Measurements from ENCODE around the gene STXBP5. TPM values are rescaled to one million over a fixed set of nuclear protein-coding genes. Genes with fewer than 3 reads are reported as not detected.

Gene STXBP5
- total RNA-seq, 4 donors from 2014 or later: 18.1 to 22.1 (median 20.0) TPM

DNA sequence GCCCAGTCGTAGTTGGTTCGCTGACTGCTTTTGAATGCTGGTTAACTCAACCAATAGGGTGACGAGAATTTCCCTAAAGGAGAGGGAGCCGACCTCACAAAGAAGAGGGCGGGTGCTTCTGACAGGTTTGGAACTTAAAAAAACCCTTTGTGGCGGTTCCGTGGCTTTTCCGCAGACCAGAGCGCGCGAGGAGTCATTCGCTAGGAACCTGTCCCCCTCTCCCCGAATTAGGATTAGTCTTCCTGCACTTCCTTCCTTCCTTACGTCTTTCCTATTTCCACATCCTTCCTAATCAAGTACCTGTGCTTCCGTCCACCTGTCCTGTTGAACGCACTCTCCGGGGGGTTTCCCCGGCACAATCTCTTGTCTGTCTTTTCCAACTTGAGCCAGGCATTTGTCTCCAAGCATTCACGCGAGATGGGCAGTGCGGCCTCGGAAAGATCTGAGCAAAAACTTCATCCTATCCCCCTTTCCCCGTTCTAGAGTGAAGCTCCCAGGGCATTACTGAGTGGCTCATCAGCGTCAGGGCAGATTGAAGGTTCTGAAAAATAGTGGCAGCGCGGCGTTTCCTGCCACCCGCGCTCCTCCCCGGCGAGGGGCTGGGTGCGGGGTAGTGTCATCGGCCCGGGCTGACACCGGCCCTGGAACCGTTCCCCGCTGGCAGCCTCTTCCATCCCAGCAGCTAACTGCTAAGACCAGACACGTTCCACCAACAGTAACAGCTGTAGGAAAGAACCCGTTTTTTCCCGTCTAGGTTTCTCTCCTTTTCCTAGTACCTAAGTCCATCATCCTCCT lies 1.5 kb upstream of the STXBP5 start:
- H3K27me3 ChIP-seq: no peaks in the 10 kb centered on the region
- DNase-seq (ENCODE audit: extremely low spot score): peak; percentile 94
- no peaks in the 10 kb centered on the region for H3K9me3 ChIP-seq
- intact Hi-C loops (cut with DNase I): loop anchor here (10.0 kb wide), 1 partner anchor 658 kb away; the partner anchor contains the start of gene RAB32
- H3K4me3 ChIP-seq: peak overlapping the region; percentile 83 to 97 (median 88)
- TF ChIP-seq, protein P1, sequence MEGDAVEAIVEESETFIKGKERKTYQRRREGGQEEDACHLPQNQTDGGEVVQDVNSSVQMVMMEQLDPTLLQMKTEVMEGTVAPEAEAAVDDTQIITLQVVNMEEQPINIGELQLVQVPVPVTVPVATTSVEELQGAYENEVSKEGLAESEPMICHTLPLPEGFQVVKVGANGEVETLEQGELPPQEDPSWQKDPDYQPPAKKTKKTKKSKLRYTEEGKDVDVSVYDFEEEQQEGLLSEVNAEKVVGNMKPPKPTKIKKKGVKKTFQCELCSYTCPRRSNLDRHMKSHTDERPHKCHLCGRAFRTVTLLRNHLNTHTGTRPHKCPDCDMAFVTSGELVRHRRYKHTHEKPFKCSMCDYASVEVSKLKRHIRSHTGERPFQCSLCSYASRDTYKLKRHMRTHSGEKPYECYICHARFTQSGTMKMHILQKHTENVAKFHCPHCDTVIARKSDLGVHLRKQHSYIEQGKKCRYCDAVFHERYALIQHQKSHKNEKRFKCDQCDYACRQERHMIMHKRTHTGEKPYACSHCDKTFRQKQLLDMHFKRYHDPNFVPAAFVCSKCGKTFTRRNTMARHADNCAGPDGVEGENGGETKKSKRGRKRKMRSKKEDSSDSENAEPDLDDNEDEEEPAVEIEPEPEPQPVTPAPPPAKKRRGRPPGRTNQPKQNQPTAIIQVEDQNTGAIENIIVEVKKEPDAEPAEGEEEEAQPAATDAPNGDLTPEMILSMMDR (IDR thresholded peaks at IDR 0.05): no peak
- TF ChIP-seq POLR2A (IDR thresholded peaks at IDR 0.05; ENCODE audit: low read depth): no peak
- peak; percentile 74 to 80 for TF ChIP-seq POLR2AphosphoS5 (IDR thresholded peaks at IDR 0.05)
- TF ChIP-seq EP300 (IDR thresholded peaks at IDR 0.05): no peak
- under 1% methylated on average over 31 of the region's 40 CpGs for WGBS
- H3K36me3 ChIP-seq: no peaks in the 10 kb centered on the region
- H3K27ac ChIP-seq (replicated peaks in 1 of 4): peak overlapping the region; percentile 94 to 98 (median 95)
- peaks cover 0 to 33% (median 24%) of the 10 kb centered on the region in 4 donors for H3K4me1 ChIP-seq

DNA sequence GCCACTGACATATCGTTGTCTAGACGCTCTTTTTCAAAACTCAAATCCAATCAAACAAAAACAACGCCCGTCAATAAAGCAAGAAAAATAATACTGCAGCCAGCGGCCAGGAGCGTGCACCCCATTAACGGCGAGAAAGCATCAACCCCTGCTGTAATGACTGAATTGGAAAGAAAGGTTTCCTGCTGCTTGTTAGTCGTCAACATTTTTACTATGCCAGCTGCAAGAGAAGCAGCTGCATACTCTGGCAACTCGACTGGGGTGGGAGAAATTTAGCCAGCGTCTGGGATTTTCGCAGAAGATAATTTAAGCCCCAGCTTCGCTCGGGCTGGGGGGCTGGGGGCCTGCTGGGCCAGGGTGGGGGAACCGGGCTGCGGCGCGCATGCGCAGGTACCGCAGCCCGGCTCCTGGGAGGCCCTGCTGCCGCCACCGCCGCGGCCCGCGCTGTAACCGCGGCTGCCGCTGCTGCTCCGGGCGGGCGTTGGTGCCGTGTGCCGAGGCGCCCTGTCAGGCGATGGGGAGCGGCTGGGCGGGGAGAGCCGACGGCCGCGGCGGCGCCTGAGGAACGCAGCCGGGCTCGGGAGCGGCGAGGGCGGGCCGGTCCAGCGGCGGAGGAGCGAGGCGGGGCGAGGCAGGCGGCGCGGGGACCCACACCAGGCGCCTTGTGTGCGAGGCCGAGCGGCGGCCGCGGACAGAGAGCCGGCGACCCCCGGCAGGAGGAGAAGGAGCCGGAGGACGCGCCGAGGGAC lies 732 bp upstream of the STXBP5 start:
- H3K4me1 ChIP-seq: peaks cover 0 to 37% (median 28%) of the 10 kb centered on the region in 4 donors
- DNase-seq (ENCODE audit: extremely low spot score): no peak
- no peaks in the 10 kb centered on the region for H3K27me3 ChIP-seq
- H3K4me3 ChIP-seq: peak overlapping the region; percentile 83 to 97 (median 88)
- no peaks in the 10 kb centered on the region for H3K9me3 ChIP-seq
- intact Hi-C loops (cut with DNase I): loop anchor here (10.0 kb wide), 1 partner anchor 659 kb away; the partner anchor contains the start of gene RAB32
- no peaks in the 10 kb centered on the region for H3K36me3 ChIP-seq
- peak overlapping the region; percentile 94 to 98 (median 95) for H3K27ac ChIP-seq (replicated peaks in 1 of 4)
- TF ChIP-seq POLR2A (IDR thresholded peaks at IDR 0.05; ENCODE audit: low read depth): no peak
- TF ChIP-seq, protein P1 (IDR thresholded peaks at IDR 0.05): no peak
- TF ChIP-seq POLR2AphosphoS5 (IDR thresholded peaks at IDR 0.05): peak; percentile 26 to 66
- WGBS: under 1% methylated on average over 28 of the region's 74 CpGs

DNA sequence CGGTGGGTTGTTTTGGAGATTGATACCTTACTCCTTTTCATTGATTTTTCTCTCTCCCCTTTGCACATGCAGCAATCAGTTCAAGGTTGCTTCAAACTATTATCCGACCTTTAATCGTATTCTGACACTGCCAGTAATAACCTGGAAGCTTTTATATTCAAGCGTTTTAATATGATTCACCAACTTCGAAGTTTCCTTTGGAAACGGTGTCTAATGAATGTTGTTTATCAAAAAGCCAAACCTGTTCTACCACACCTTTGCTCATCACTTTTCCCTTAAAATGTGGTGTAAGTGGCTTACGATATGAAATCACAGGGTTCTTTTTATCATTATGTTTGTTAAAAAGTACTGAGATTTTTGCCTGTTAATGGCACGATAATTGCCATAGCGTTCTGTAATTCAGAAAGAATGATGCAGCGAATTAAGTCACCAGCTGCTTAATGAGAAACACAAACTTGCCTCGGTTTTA lies 660 bp downstream of the STXBP5 start:
- H3K4me3 ChIP-seq: peak overlapping the region; percentile 83 to 97 (median 88)
- intact Hi-C loops (cut with DNase I): loop anchor here (10.0 kb wide), 1 partner anchor 660 kb away; the partner anchor contains the start of gene RAB32
- DNase-seq (ENCODE audit: extremely low spot score): no peak
- TF ChIP-seq EP300 (IDR thresholded peaks at IDR 0.05) (no peak), POLR2AphosphoS5 (IDR thresholded peaks at IDR 0.05) (no peak), POLR2A (IDR thresholded peaks at IDR 0.05; ENCODE audit: low read depth) (no peak)
- TF ChIP-seq, protein P1 (IDR thresholded peaks at IDR 0.05): no peak
- WGBS: 9% methylated on average over 11 of the region's 11 CpGs
- no peaks in the 10 kb centered on the region for H3K36me3 ChIP-seq
- peaks cover 4 to 37% (median 28%) of the 10 kb centered on the region in 4 donors for H3K4me1 ChIP-seq
- H3K9me3 ChIP-seq: no peaks in the 10 kb centered on the region
- H3K27ac ChIP-seq (replicated peaks in 1 of 4): peak overlapping the region; percentile 94 to 98 (median 95)
- no peaks in the 10 kb centered on the region for H3K27me3 ChIP-seq

DNA sequence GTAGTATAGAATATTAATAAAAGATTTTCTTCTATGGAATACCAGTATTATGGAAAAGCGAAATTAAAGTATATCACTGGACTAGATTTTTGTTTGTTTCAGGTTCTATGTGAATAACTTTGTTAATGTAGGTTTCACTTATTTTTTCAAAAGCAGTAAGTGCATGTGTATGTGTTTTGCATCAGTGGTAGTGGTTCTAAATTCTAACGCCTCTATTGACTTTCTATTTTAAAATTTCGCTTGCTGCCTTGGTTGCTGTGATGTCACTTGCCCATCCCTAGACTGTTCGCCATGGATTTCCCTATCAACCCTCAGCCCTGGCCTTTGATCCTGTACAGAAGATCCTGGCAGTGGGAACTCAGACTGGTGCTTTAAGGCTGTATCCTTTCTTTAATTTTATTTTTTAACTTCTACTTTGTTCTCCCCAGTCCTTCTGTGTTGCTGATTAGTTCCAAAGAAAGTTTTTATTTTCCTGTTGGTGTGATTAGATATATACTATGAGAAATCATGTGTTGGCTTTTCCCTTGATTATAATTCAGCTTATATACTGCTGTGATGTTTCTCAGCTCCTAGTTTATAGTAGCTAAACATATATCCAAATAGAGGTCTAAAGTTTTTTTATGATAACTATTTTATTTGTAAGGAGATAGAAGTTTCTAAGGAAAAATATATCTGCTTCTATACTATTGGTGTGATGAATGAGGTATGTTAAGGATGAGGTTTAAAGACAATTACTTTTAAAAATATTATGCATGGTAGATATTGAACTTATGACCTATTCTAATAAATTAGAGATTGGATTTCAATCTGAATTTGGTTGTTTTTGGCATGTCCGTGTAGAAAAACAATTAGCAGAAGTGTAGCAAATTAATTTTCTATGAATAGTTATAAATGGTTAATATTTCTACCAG lies 1.7 kb downstream of the STXBP5 start:
- intact Hi-C loops (cut with DNase I): loop anchor here (10.0 kb wide), 1 partner anchor 661 kb away; the partner anchor contains the start of gene RAB32
- Histone ChIP-seq H3K4me1 (peaks cover 4 to 37% (median 28%) of the 10 kb centered on the region in 4 donors), H3K36me3 (no peaks in the 10 kb centered on the region), H3K27ac (replicated peaks in 1 of 4) (peak overlapping the region in 2 of 4 donors; percentile 95 to 98), H3K9me3 (no peaks in the 10 kb centered on the region), H3K27me3 (no peaks in the 10 kb centered on the region), H3K4me3 (peak overlapping the region; percentile 83 to 97 (median 88))
- DNase-seq (ENCODE audit: extremely low spot score): no peak
- no peak for TF ChIP-seq POLR2AphosphoS5 (IDR thresholded peaks at IDR 0.05)
- TF ChIP-seq, protein P1 (IDR thresholded peaks at IDR 0.05): no peak
- TF ChIP-seq EP300 (IDR thresholded peaks at IDR 0.05): no peak
- no peak for TF ChIP-seq POLR2A (IDR thresholded peaks at IDR 0.05; ENCODE audit: low read depth)
- WGBS: 74% methylated on average over 5 of the region's 5 CpGs

Measured in esophagus muscularis mucosa (tissue), 4 donors.